D721Med (cell line): Measurements from ENCODE around the gene SCRN1.

ENCODE experiments used
- DNase-seq: peaks from one replicate; pipeline ENCODE4 v3.0.0; 2011; ENCODE audit warnings: low spot score; ENCODE audit not compliant: insufficient read length
- FAIRE-seq: peaks from 2 replicates; lab custom pipeline; 2011; peaks lifted over from hg19 to GRCh38; lab: Jason Lieb, UNC
- TF ChIP-seq, protein P1 (sequence below): IDR thresholded peaks from 2 replicates; pipeline ENCODE4 v1.5.1; 2012; ENCODE audit warnings: mild to moderate bottlenecking, control low read depth; ENCODE audit not compliant: insufficient read depth; ENCODE audit errors: missing control alignments

SCRN1 gene

DNA sequence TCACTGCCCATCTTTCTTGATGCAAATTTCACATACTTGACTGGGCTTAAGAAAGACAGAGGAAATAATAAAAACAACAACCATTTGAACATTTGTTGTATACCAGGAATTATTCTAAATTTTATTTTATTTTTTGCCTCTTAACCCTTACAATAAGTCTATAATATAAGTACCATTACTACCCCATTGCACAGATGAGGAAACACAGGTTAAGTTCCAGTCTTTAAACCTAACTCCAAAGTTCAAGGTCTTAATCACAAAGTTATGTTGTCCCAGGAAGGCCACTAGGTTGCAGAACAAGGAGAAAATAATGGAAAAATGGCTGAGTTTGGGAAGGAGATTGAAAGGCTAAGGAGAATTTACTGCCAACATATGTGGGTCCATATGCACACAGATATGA lies 33.4 kb upstream of the SCRN1 start:
- FAIRE-seq (no peak), DNase-seq (no peak)
- TF ChIP-seq, protein P1, sequence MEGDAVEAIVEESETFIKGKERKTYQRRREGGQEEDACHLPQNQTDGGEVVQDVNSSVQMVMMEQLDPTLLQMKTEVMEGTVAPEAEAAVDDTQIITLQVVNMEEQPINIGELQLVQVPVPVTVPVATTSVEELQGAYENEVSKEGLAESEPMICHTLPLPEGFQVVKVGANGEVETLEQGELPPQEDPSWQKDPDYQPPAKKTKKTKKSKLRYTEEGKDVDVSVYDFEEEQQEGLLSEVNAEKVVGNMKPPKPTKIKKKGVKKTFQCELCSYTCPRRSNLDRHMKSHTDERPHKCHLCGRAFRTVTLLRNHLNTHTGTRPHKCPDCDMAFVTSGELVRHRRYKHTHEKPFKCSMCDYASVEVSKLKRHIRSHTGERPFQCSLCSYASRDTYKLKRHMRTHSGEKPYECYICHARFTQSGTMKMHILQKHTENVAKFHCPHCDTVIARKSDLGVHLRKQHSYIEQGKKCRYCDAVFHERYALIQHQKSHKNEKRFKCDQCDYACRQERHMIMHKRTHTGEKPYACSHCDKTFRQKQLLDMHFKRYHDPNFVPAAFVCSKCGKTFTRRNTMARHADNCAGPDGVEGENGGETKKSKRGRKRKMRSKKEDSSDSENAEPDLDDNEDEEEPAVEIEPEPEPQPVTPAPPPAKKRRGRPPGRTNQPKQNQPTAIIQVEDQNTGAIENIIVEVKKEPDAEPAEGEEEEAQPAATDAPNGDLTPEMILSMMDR, result no peak

GRCh38 chr7:30020535-30020934 lies 30.9 kb upstream of the SCRN1 start:
- TF ChIP-seq, protein P1, result no peak
- DNase-seq (no peak), FAIRE-seq (no peak)

- TF ChIP-seq, protein P1, result no peak
- DNase-seq (no peak), FAIRE-seq (no peak)
These were observed 30.4 kb upstream of the SCRN1 start for GRCh38 chr7:30019960-30020359.

DNA sequence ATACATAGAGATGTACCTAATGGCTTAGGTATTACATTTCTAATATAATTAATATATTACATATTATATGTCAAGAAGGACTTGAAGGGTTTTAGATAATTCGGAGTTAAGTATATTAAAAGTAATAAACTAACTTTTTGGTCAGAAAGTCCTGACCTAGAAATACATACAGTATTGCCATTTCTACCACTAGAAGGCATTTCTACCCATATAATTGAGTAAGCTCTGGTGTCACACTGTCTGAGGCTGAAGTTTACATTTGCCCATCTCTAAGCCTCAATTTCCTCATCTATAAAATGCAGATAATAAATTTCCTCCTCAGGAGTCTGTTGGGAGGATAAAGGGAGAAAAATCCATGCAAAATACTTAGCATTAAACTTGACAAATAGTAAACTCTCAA lies 29.8 kb upstream of the SCRN1 start:
- FAIRE-seq (no peak), DNase-seq (no peak)
- TF ChIP-seq, protein P1, result no peak

DNA sequence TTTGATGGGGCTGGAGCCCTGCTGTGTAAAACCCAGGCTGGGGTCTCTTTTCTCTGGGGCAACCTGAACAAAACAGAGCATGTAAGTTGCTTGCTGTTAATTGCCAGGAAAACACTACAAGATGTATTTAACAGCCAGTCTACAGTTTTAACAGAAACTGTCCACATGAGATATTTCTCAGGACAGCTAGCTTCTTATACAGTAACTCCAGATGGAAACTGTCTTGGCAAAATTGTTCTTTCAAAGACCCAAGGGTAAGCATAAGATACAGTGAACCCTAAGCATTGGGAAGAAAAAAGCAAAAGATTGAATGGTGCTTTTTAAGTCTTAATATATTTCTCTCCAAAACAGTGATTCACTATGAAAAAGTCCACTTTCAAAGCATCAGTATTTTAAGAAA lies 28.9 kb upstream of the SCRN1 start:
- FAIRE-seq (no peak), DNase-seq (no peak)
- TF ChIP-seq, protein P1, result no peak

- DNase-seq, result no peak
- TF ChIP-seq, protein P1, result no peak
- FAIRE-seq, result no peak
These were observed 23.2 kb upstream of the SCRN1 start for GRCh38 chr7:30012757-30013156.

- DNase-seq (no peak), FAIRE-seq (no peak)
- TF ChIP-seq, protein P1, result no peak
These were observed 20.4 kb upstream of the SCRN1 start for GRCh38 chr7:30010021-30010420.
